ENCODE measurements around the gene TRPV4.

TRPV4 gene

GRCh38 chr12:109824731-109825130 lies 8.5 kb downstream of the TRPV4 start (continued):
- TF ChIP-seq, protein P1, sequence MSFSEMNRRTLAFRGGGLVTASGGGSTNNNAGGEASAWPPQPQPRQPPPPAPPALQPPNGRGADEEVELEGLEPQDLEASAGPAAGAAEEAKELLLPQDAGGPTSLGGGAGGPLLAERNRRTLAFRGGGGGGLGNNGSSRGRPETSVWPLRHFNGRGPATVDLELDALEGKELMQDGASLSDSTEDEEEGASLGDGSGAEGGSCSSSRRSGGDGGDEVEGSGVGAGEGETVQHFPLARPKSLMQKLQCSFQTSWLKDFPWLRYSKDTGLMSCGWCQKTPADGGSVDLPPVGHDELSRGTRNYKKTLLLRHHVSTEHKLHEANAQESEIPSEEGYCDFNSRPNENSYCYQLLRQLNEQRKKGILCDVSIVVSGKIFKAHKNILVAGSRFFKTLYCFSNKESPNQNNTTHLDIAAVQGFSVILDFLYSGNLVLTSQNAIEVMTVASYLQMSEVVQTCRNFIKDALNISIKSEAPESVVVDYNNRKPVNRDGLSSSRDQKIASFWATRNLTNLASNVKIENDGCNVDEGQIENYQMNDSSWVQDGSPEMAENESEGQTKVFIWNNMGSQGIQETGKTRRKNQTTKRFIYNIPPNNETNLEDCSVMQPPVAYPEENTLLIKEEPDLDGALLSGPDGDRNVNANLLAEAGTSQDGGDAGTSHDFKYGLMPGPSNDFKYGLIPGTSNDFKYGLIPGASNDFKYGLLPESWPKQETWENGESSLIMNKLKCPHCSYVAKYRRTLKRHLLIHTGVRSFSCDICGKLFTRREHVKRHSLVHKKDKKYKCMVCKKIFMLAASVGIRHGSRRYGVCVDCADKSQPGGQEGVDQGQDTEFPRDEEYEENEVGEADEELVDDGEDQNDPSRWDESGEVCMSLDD (tag by site-specific recombination; IDR thresholded peaks at IDR 0.05), result no peak
- TF ChIP-seq ZNF211 (tag by site-specific recombination; IDR thresholded peaks at IDR 0.05; ENCODE audit: low read depth), result no peak
- no peak for TF ChIP-seq PRDM2 (tag by site-specific recombination; IDR thresholded peaks at IDR 0.05; ENCODE audit: borderline replicate concordance)
- TF ChIP-seq ZSCAN16 (tag by site-specific recombination; IDR thresholded peaks at IDR 0.05), result no peak
- no peak for TF ChIP-seq SETDB1 (IDR thresholded peaks at IDR 0.05; ENCODE audit: insufficient read length, low read length)
- TF ChIP-seq, protein P2, sequence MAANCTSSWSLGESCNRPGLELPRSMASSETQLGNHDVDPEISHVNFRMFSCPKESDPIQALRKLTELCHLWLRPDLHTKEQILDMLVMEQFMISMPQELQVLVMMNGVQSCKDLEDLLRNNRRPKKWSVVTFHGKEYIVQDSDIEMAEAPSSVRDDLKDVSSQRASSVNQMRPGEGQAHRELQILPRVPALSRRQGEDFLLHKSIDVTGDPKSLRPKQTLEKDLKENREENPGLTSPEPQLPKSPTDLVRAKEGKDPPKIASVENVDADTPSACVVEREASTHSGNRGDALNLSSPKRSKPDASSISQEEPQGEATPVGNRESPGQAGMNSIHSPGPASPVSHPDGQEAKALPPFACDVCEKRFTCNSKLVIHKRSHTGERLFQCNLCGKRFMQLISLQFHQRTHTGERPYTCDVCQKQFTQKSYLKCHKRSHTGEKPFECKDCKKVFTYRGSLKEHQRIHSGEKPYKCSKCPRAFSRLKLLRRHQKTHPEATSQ (tag by site-specific recombination; IDR thresholded peaks at IDR 0.05), result no peak

DNA sequence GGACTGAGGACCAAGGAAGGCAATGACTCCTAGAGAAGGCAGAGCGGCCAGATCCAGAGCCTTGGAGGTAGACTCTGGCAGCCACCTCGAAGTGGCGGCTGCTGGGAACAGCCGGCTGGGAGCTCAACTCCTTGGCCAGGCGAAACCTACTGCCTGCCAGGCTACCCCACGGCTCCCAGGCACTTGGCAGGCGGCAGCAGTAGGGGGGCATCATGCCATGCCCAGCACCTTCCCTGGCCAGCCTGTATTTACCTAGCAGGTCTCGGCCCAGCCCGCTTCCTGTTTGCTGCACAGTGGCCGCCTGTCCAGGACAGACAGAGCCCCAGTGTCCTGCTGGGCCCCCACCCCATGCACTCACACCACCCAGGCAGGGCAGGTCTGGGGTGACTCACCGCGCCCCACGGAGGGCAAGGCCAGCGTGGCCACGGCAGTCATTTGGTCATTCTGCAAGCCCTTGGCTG lies 10.2 kb downstream of the TRPV4 start:
- no peak overlapping the region for H3K4me3 ChIP-seq (ENCODE audit: low read depth, low read length)
- CTCF ChIA-PET, result interaction anchor here (0.6 to 2.1 kb wide), 3 partner anchors 15 to 304 kb away, joined by 3 to 10 read pairs (median 4); no protein-coding TSS in a partner anchor
- no peaks in the 10 kb centered on the region for H3K4me1 ChIP-seq (ENCODE audit: control insufficient read depth, insufficient read depth, low read length)
- POLR2A ChIA-PET, result no interaction called here
- H3K9me3 ChIP-seq (ENCODE audit: control insufficient read depth, insufficient read depth, low read depth, low read length), result no peaks in the 10 kb centered on the region
- no peaks in the 10 kb centered on the region for H3K36me3 ChIP-seq (ENCODE audit: control insufficient read depth in 2 of 2, insufficient read depth in 1 of 2, low read length in 2 of 2)
- H3K27ac ChIP-seq (ENCODE audit: extremely low read depth, low read depth, low read length), result no peak overlapping the region
- TF ChIP-seq ZIC2 (tag by site-specific recombination; IDR thresholded peaks at IDR 0.05), result peak; percentile 96
- TF ChIP-seq, protein P3, sequence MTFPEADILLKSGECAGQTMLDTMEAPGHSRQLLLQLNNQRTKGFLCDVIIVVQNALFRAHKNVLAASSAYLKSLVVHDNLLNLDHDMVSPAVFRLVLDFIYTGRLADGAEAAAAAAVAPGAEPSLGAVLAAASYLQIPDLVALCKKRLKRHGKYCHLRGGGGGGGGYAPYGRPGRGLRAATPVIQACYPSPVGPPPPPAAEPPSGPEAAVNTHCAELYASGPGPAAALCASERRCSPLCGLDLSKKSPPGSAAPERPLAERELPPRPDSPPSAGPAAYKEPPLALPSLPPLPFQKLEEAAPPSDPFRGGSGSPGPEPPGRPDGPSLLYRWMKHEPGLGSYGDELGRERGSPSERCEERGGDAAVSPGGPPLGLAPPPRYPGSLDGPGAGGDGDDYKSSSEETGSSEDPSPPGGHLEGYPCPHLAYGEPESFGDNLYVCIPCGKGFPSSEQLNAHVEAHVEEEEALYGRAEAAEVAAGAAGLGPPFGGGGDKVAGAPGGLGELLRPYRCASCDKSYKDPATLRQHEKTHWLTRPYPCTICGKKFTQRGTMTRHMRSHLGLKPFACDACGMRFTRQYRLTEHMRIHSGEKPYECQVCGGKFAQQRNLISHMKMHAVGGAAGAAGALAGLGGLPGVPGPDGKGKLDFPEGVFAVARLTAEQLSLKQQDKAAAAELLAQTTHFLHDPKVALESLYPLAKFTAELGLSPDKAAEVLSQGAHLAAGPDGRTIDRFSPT (tag by site-specific recombination; IDR thresholded peaks at IDR 0.05), result peak; percentile 49; the same call in 1 of the 2 replicates
- TF ChIP-seq ZNF768 (tag by site-specific recombination; IDR thresholded peaks at IDR 0.05), result no peak
- TF ChIP-seq HOXA7 (CRISPR knock-in tag; IDR thresholded peaks at IDR 0.05; ENCODE audit: borderline replicate concordance), result no peak
- TF ChIP-seq ZNF341 (tag by site-specific recombination; IDR thresholded peaks at IDR 0.05; ENCODE audit: low read depth), result peak; percentile 42; the same call in 1 of the 2 replicates
- TF ChIP-seq ZNF561 (tag by site-specific recombination; IDR thresholded peaks at IDR 0.05; ENCODE audit: borderline replicate concordance), result no peak
- peak; percentile 65 for TF ChIP-seq GLIS2 (tag by site-specific recombination; IDR thresholded peaks at IDR 0.05)
- TF ChIP-seq SCRT2 (tag by site-specific recombination; IDR thresholded peaks at IDR 0.05), result no peak
- TF ChIP-seq ZNF138 (tag by site-specific recombination; IDR thresholded peaks at IDR 0.05; ENCODE audit: borderline replicate concordance), result no peak
- no peak for TF ChIP-seq MEIS1 (CRISPR knock-in tag; IDR thresholded peaks at IDR 0.05; ENCODE audit: borderline replicate concordance)
- TF ChIP-seq ZNF560 (tag by site-specific recombination; IDR thresholded peaks at IDR 0.05; ENCODE audit: borderline replicate concordance), result no peak
- TF ChIP-seq ZNF555 (tag by site-specific recombination; conservative IDR thresholded peaks at IDR 0.05), result no peak
- TF ChIP-seq REST (tag by site-specific recombination; IDR thresholded peaks at IDR 0.05), result no peak
- no peak for TF ChIP-seq ZSCAN23 (tag by site-specific recombination; IDR thresholded peaks at IDR 0.05)
- TF ChIP-seq ZNF221 (tag by site-specific recombination; IDR thresholded peaks at IDR 0.05; ENCODE audit: borderline replicate concordance), result no peak
